Measurements from ENCODE around the gene ZNG1B. TPM values are rescaled to one million over a fixed set of nuclear protein-coding genes. Genes with fewer than 3 reads are reported as not detected.
"Not testable (repeated sequence)": the region's sequence is repeated elsewhere in the genome, so short reads cannot be mapped to it uniquely, and the experiment has no call there.

The ZNG1B gene
- total RNA-seq, 2 experiments from 2014 or later: 45.9 to 53.8 TPM

GRCh38 chr2:113498365-113498764 is 60.9 kb downstream of the ZNG1B start, which contains the start of gene FOXD4L1:
FOXD4L1 (plus strand) TSS chr2:113498665; CDS start chr2:113499257, 592 bp downstream.
- DNase-seq; ATAC-seq; H3K36me3 Mint-ChIP-seq; H3K9me3 Mint-ChIP-seq (ENCODE audit: low read depth); CTCF ChIA-PET; H3K27ac Mint-ChIP-seq: not testable (repeated sequence)
- Mint-ChIP-seq H3K4me1 (peaks cover 14% of the 10 kb centered on the region), H3K27me3 (peaks cover 29% of the 10 kb centered on the region), H3K4me3 (peak within 1 kb of the TSS; percentile 35)

DNA sequence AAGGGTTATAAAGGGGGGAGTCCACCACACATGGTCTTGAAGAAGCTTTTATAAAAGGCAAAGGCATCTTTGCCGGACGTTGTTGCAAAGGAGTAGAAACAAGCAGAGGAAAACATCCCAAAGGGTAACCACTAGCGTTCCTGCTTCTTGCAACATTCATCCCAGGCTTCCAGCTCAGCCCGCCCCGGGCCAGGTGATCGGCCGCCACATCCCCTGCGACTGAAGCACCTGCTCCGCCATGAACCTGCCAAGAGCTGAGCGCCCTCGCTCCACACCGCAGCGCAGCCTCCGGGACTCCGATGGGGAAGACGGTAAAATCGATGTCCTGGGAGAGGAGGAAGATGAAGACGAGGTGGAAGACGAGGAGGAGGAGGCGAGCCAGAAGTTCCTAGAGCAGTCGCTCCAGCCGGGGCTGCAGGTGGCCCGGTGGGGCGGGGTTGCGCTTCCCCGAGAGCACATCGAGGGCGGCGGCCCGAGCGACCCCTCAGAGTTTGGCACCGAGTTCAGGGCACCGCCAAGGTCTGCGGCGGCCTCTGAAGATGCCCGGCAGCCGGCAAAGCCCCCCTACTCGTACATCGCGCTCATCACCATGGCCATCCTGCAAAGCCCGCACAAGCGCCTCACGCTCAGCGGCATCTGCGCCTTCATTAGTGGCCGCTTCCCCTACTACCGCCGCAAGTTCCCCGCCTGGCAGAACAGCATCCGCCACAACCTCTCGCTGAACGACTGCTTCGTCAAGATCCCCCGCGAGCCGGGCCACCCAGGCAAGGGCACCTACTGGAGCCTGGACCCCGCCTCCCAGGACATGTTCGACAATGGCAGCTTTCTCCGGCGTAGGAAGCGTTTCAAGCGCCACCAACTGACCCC is 61.8 kb downstream of the ZNG1B start:
- H3K4me3 Mint-ChIP-seq: peak overlapping the region; percentile 35
- H3K9me3 Mint-ChIP-seq (ENCODE audit: low read depth); ATAC-seq; CTCF ChIA-PET; H3K36me3 Mint-ChIP-seq; H3K27ac Mint-ChIP-seq: not testable (repeated sequence)
- peaks cover 17% of the 10 kb centered on the region for H3K4me1 Mint-ChIP-seq
- peaks cover 32% of the 10 kb centered on the region for H3K27me3 Mint-ChIP-seq
- peak; percentile 54 for DNase-seq

DNA sequence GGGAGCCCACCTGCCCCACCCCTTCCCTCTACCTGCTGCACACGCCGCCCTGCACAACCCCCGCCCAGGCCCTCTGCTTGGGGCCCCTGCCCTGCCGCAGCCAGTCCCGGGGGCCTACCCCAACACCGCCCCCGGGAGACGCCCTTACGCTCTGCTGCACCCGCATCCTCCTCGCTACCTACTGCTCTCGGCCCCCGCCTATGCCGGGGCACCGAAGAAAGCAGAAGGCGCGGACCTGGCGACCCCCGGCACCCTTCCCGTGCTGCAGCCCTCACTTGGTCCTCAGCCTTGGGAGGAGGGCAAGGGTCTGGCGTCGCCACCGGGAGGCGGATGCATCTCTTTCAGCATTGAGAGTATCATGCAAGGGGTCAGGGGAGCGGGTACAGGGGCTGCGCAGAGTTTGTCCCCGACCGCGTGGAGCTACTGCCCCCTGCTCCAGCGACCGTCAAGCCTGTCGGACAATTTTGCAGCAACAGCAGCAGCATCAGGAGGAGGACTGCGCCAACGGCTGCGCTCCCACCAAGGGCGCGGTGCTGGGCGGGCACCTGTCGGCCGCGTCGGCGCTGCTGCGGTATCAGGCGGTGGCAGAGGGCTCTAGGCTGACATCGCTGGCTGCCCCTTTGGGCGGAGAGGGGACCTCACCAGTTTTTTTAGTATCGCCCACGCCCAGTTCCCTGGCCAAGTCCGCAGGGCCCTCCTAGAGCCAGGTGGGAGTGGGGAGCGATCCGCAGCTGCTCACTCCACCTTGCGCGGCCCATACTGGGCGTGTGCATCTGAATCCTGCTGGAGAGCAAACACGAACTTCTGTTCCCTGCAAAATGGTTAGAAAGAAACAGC is 62.6 kb downstream of the ZNG1B start:
- H3K9me3 Mint-ChIP-seq (ENCODE audit: low read depth); DNase-seq; ATAC-seq; CTCF ChIA-PET; H3K36me3 Mint-ChIP-seq; H3K27ac Mint-ChIP-seq: not testable (repeated sequence)
- peaks cover 36% of the 10 kb centered on the region for H3K27me3 Mint-ChIP-seq
- H3K4me3 Mint-ChIP-seq: peak overlapping the region; percentile 56
- peaks cover 18% of the 10 kb centered on the region for H3K4me1 Mint-ChIP-seq

DNA sequence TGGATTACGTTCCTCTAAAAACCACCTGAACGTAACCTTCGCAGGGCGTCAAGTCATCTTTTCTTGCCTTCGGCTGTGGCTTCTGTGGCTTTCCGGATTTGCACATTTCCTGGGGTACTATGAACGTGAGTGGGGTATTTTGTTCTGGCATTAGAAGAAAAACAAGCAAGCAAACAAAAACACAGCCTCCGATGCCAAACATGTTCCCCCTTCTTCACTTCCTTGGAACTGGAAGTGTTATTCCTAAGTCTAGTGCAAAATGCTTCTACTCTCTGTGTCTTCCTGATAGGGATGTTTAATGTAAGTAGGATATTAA is 63.2 kb downstream of the ZNG1B start:
- CTCF ChIA-PET; ATAC-seq; H3K36me3 Mint-ChIP-seq; H3K27ac Mint-ChIP-seq; H3K9me3 Mint-ChIP-seq (ENCODE audit: low read depth): not testable (repeated sequence)
- Mint-ChIP-seq H3K4me3 (peak overlapping the region; percentile 56), H3K27me3 (peaks cover 37% of the 10 kb centered on the region), H3K4me1 (peaks cover 18% of the 10 kb centered on the region)
- DNase-seq: peak; percentile 72

DNA sequence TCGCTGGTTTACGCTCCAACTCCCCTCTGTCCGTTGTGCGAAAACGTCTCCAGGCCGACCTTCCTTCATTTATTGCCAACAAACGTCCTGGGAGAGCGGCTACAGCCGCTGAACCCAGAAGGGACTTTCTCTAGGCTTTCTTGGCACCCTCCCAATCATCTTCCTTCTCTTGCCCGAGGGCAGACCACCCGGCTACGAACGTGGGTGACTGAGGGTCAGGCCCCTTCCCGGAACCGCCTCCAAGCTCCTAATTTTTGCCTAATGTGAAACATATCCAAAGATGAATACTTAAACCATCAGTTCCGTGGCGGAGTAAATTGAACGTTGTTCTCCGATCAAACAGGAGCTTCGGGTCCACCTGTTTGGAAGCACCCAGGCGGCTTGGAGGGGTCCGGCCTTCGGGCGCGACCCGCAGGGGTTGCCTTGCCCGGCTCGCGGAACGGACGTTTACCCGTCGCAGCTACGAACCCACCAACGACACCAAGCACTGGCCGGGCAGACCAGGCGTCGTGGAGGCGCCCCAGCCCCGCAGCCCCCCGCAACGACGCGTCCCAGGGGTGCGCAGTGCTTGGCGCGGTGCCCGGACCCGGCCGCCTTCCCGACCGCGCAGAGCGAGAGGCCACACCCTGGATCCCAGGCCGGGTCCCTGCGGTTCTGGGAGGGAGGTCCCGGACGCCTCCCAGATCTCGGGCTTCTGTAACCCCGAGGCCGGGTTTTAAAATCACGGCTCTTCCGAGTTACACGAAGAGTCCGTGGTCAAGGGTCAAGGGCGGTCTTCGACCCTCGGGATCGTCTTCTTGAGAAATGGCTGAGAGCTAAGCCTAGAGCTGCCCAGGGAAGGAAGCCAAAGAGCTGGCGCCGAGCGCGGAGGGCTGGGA is 65.0 kb downstream of the ZNG1B start:
- H3K9me3 Mint-ChIP-seq (ENCODE audit: low read depth); CTCF ChIA-PET; DNase-seq; H3K36me3 Mint-ChIP-seq: not testable (repeated sequence)
- Mint-ChIP-seq H3K4me3 (peak overlapping the region; percentile 70), H3K4me1 (peaks cover 18% of the 10 kb centered on the region), H3K27ac (peak overlapping the region; percentile 15), H3K27me3 (peaks cover 41% of the 10 kb centered on the region)
- peak; percentile 22 for ATAC-seq

DNA sequence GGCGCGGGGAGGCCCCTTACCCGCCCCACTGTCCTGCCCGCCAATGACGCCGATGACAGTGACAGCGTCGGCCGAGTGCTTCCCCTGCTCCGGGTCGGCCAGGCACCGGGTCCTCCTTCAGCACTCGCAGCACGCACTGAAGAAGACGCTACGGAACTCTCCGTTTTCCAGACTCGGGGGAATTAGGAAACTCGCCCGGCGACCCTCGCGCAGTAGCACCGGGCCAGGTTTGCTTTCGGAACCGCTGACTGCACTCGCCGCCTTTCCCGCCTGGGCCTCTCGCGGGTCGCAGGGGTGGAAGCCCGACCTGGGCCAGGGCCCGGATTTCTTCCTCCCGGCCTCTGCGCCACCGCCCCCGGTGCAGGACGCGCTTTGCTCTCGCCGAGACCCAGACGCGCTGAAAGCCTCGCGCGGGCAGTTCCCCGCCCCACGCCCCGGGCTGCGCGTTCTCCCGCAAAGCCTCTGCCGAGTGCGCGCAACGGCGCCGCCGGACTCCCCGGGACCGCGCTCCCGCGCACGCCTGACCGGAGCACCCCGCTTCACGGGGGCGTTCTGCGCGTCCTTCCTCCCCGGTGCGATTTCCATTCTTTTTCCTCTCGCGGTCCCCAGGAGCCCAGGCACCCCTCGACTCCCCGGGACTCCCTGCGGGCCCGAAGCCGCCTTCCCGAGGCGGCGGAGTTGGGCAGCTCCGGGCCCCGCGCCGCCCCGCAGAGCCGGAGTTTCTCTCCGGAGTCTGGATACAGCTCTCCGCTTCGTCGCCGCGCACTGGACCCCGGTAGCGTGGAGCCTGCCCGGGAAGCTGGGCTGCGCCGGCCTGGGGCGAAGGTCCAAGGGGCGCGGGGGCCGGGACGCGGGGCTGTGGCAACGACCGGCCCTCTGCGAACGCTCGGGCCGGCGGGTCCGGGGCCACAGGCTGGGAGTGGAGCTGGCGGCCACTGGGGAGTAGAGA is 65.9 kb downstream of the ZNG1B start:
- H3K9me3 Mint-ChIP-seq (ENCODE audit: low read depth); CTCF ChIA-PET; H3K36me3 Mint-ChIP-seq: not testable (repeated sequence)
- peak overlapping the region; percentile 70 for H3K4me3 Mint-ChIP-seq
- DNase-seq: peak; percentile 54
- H3K4me1 Mint-ChIP-seq: peaks cover 18% of the 10 kb centered on the region
- peak; percentile 70 for ATAC-seq
- peaks cover 44% of the 10 kb centered on the region for H3K27me3 Mint-ChIP-seq
- peak overlapping the region; percentile 49 for H3K27ac Mint-ChIP-seq

- CTCF ChIA-PET; H3K9me3 Mint-ChIP-seq (ENCODE audit: low read depth); H3K27ac Mint-ChIP-seq: not testable (repeated sequence)
Measured at GRCh38 chr2:113504081-113504480, 66.6 kb downstream of the ZNG1B start.

GRCh38 chr2:113507394-113508140 is 70.1 kb downstream of the ZNG1B start:
- H3K9me3 Mint-ChIP-seq (ENCODE audit: low read depth); H3K27ac Mint-ChIP-seq; CTCF ChIA-PET; H3K36me3 Mint-ChIP-seq; DNase-seq; H3K4me3 Mint-ChIP-seq; ATAC-seq; H3K4me1 Mint-ChIP-seq: not testable (repeated sequence)
- H3K27me3 Mint-ChIP-seq: peaks cover 31% of the 10 kb centered on the region

More at GRCh38 chr2:113504081-113504480, 66.6 kb downstream of the ZNG1B start:
- not testable (repeated sequence) for DNase-seq, H3K36me3 Mint-ChIP-seq, ATAC-seq, H3K4me3 Mint-ChIP-seq
- H3K4me1 Mint-ChIP-seq: peaks cover 18% of the 10 kb centered on the region
- H3K27me3 Mint-ChIP-seq: peaks cover 43% of the 10 kb centered on the region

DNA sequence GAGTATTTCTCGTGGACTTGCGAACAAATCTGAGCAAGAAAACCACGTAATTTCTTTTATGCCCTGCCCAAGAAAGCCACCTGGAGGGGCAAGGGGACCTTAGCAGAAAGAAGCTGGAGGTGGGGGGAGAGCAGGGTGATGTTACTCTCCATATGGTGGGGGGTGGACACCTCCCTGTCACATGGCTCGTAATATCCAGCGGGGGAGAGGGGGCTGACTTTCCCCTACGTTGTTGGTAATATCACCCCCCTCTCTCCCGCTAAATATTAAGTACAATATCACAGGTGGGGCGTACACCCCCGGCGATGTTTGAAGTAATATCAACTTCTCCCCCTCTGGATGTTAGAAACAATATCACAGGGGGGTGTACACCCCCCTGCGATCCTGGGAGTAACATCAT is 70.7 kb downstream of the ZNG1B start:
- H3K36me3 Mint-ChIP-seq; ATAC-seq; H3K9me3 Mint-ChIP-seq (ENCODE audit: low read depth); CTCF ChIA-PET; H3K27ac Mint-ChIP-seq; DNase-seq; H3K4me1 Mint-ChIP-seq; H3K4me3 Mint-ChIP-seq: not testable (repeated sequence)
- H3K27me3 Mint-ChIP-seq: peaks cover 26% of the 10 kb centered on the region

DNA sequence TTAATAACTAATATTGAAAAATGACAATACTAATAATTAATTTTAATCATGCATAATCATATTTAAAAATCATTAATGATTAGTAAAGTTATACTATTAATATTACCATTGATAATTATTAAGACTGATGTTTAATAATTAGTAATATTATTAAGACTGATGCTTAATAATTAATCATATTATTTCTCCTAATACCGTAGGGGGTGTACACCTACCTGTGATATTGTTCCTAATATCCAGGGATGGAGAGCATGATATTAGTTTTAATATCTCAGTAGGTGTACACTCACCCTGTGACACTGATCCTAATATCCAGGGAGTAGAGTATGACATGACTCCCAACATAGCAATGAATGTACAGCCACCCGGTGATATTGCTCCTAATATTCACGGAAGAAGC is 73.4 kb downstream of the ZNG1B start:
- H3K27ac Mint-ChIP-seq; ATAC-seq; H3K4me1 Mint-ChIP-seq; H3K4me3 Mint-ChIP-seq; H3K9me3 Mint-ChIP-seq (ENCODE audit: low read depth); H3K36me3 Mint-ChIP-seq; DNase-seq; CTCF ChIA-PET: not testable (repeated sequence)
- peaks cover 23% of the 10 kb centered on the region for H3K27me3 Mint-ChIP-seq

GRCh38 chr2:113511859-113512258 is 74.4 kb downstream of the ZNG1B start:
- CTCF ChIA-PET; H3K36me3 Mint-ChIP-seq; H3K27ac Mint-ChIP-seq; H3K9me3 Mint-ChIP-seq (ENCODE audit: low read depth); ATAC-seq; H3K4me3 Mint-ChIP-seq; DNase-seq; H3K4me1 Mint-ChIP-seq: not testable (repeated sequence)
- peaks cover 23% of the 10 kb centered on the region for H3K27me3 Mint-ChIP-seq

DNA sequence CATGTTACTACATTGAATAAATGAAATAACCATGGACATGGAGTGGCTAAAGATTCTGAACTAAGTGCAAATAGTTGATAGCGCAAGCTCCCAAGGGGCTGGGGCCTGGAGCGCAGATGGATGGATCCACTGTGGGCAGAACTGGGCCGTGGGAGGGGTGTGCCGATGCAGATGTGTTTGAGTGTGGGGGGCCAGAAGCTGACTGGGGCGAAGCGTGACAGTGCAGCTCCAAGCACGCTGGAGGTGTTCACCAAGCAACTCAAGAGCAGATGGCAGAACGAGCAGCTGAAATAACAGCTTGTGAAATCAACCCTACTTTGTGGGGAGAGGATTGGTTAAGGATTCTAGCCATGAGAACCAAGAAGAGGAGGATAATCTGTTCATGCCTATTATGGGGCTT is 78.0 kb downstream of the ZNG1B start:
- DNase-seq; H3K36me3 Mint-ChIP-seq; H3K9me3 Mint-ChIP-seq (ENCODE audit: low read depth); H3K27me3 Mint-ChIP-seq; ATAC-seq; H3K4me1 Mint-ChIP-seq; H3K4me3 Mint-ChIP-seq; H3K27ac Mint-ChIP-seq; CTCF ChIA-PET: not testable (repeated sequence)
